Astrocyte of the hippocampus (primary cell): ENCODE measurements around the gene EPHA10.

Experiments
- DNase-seq: peaks from one replicate; pipeline ENCODE4 v3.0.0; 2011; ENCODE audit warnings: low read depth, low spot score

Gene EPHA10

DNA sequence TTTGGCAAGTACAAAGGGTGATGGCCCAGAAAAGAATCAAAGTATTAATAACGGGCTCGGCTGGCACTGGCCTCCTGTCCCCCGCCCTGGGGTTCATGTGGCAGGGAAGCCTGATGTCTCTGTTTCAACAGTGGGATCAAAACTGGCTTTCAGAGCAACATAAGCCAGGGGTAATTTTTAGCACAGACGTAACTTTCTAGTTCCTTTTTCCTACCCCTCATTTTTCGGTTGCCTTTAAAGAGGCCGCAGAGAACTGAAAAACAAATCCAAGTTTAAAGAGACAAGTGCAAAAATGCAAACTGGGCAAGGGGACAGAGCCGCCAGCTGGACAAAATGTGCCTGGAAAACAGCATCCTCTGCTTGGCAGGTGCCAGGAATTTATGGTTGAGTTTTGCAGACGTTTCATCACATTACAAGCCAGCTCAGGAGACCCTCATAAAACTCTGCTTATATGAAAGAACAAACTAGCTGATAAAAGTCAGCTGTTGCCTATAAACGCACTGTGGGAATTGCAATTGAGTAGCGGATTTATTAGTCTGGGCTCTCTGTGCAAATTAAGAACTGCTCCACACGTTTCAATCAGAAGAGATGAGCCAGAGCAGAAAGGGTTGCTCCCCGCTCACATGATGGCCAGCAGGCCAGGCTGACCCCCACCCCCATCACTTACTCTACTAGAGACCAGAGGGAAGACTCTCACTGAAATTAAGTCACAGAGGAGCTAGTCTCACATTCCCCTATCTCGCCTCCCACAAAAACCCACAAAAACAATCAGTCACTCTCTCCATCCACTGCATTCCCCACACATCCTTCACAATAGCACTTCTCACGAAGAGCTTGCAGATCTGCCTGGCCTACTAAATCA, 88.4 kb downstream of the EPHA10 start:
- DNase-seq: peak; percentile 12

DNA sequence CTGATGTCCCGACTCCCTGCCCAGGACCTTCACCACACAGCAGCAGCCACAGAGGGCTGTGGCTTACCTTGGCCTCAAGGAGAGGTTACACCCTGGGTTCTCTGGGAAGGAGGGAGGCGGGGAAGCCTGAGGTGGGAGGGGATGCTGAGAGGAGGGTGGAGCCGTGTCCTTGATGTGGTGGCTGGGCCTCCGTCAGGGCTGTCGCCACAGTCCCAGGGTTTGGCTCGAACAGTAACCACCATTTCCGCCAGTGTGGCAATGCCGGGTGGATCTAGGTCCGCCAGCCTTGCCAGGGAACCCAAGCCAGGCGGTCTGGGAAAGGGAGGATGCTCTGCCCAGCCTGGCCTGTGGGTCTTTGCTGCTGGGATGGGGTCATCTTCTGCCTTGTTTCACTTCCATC, 91.0 kb downstream of the EPHA10 start:
- no peak for DNase-seq

DNA sequence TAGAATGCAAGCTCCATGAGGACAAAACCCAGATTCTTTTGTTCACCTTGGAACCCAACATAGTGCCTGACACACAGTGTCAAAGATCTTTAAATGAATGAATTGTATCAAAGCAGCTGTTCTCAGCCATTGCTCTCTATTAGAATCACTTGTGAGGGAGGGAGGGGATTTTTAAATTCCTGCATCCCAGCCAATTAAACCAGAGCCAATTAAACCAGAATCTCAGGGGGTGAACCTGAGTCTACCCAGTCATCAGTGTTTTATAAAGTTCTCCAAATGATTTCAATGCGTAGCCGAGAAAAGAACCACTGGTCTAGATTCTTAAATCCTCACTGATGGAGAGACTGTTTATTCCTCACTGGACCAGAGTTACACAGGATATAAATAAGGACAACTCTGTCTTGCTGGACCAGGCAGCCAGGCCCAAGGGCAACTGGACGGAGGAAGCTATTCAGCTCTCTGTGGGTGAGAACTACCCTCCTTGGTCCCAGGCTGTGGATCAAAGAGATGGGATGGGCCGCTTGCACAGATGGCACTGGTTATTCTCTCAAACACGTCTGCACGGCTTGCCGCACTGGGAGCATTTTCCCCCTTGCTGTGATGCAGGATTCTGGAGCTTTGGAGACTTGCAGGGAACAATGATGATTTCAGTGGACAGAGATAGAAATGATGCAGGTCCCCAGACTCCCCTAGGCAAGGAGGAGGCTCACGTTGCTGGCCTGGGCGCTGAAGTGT, 92.6 kb downstream of the EPHA10 start:
- DNase-seq: no peak

DNA sequence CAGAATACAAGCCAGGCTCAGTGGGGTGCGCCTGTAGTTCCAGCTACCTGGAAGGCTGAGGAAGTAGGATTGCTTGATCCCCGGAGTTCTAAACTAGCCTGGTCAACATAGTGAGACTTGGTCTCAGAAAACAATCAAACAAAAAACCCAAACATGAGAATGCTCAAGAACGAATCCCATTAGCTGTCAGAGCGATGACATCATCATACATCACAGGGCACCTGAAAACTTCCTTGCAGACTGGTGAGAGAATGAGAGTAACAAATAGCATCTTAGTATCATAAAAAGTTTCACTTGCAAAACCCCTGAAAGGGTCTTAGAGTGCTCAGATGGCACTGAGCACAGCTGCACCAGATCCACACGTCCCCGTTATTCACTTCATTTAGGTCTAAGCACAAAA, 93.7 kb downstream of the EPHA10 start:
- no peak for DNase-seq

DNA sequence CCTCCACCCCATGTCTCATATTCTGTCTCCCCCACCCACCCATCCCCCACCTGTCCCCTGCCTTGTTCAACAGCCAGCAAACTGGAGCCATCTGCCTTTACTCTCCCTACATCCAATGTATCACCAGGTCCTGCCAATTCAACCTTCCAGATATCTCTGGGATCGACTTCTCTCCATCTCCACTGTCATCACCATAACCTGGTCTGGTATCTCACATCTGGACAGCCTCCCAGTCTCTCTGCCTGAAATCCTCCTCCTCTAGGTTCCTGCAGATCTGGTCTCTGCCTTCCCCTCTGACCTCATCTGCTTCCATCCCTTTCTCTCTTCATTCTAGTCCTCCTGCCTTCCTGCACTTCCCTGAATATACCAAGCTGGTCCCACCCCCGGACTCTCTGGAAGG, 94.8 kb downstream of the EPHA10 start:
- DNase-seq: no peak

DNA sequence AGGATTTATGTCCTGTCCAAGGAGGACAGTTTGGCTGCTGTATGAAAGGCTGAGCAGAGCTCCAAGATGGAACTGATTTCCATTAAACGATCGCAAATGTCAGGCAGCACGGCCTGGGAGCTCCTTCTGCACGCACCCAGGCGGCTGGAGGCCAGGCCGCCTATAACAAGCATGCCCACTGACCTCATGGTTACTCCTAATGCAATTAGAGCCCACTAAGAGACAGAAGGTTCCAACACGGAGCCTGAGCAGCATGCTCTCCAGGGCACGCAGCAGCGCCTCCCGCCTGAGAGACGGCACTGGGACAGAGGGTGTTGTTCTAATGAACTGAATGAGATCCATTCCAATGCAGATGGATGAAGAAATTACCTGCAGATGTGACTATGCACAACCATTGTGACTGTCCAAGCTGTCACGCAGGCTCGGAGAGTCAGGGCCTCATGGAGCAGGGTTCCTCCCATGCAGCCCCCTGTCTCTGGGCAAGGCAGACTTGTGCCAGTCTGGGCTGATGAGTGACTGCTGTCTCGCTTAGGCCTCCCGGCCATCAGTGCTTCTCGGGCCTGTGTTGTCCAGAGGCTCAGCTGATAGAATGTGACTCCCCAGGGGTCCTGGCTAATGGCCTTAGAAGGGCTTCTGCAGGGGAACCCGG, 97.8 kb downstream of the EPHA10 start:
- DNase-seq: no peak

DNA sequence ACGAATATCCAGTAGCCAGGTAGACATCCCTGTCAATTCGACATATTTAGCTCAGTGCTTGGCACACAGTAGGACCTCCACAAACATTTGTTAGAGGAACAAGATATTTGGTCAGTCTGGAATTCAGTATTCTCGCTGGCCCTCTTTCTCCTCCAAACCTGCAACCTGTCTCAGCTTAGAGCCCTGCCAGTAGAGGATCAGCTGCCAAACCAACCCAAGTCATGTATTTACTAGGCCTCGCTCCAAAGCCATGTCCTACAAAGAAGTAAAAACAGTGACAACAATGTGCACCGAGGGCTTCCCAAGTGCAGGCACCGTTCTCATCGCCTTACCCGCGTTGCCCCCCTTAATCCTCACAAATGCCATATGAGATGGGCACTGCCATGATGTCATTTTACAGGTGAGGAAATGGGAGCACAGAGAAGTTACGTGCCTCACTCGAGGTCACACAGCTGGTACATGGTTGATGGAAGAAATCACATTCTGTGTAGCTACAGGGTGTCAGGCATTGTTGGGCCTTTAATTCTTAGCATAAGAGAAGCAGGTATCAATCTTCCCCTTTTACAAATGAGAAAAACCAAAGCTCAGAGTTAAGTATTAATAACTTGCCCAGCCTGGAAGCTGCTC, 98.6 kb downstream of the EPHA10 start:
- DNase-seq: no peak
